Stomach (tissue), 9 donors: ENCODE results near the gene KDM2A. TPM values are rescaled to one million over a fixed set of nuclear protein-coding genes. Genes with fewer than 3 reads are reported as not detected.

Experiments
- DNase-seq, 2 donors: peaks; one replicate each; pipeline versions ENCODE4 v3.0.0 to v3.0.0-alpha.2; 2013 to 2019
- H3K27ac ChIP-seq, 5 donors: fragments of 200-600 bp in 4 of 5; sonication (generic) in 4 of 5; one replicate each; pipeline ENCODE4 v1.5.1; 2013 to 2019; ENCODE audit warnings: mild to moderate bottlenecking in 1 of 5, moderate library complexity in 1 of 5
- H3K27me3 ChIP-seq, 3 donors: fragments of 200-600 bp; sonication (generic); one replicate each; pipeline ENCODE4 v1.5.1; 2017 to 2019; ENCODE audit warnings: mixed run types in 1 of 3
- H3K36me3 ChIP-seq, 4 donors: fragments of 200-600 bp; sonication (generic); 1 replicate in 3 of 4; 2 replicates in 1 of 4; pipeline ENCODE4 v1.5.1; 2016 to 2019
- H3K4me1 ChIP-seq, 4 donors: fragments of 200-600 bp; sonication (generic); one replicate each; pipeline ENCODE4 v1.5.1; 2016 to 2019
- H3K4me3 ChIP-seq, 4 donors: fragments of 200-600 bp; sonication (generic) in 3 of 4; one replicate each; pipeline ENCODE4 v1.5.1; 2016 to 2019; ENCODE audit warnings: mild to moderate bottlenecking in 1 of 4
- H3K9me3 ChIP-seq, 4 donors: fragments of 200-600 bp; sonication (generic); one replicate each; pipeline ENCODE4 v1.5.1; 2016 to 2019
- EP300 ChIP-seq: sonication (generic); formaldehyde crosslinking; IDR thresholded peaks from one replicate; pipeline ENCODE4 v1.6.1; 2017; ENCODE audit warnings: antibody characterized with exemption
- POLR2A ChIP-seq, 4 donors: fragments of 450-650 bp; IDR thresholded peaks; one replicate each; pipeline ENCODE4 v1.6.1; 2016; ENCODE audit warnings: antibody characterized with exemption in 4 of 4, control low read depth in 2 of 4, mild to moderate bottlenecking in 1 of 4, moderate library complexity in 1 of 4
- POLR2AphosphoS5 ChIP-seq, 3 donors: sonication (generic); formaldehyde crosslinking; IDR thresholded peaks; one replicate each; pipeline ENCODE4 v1.6.1; 2016; ENCODE audit warnings: antibody characterized with exemption in 3 of 3
- WGBS, 5 donors: extraction: QIAGEN DNeasy Blood & Tissue Kit in 3 of 5; methylation state at CpG; one replicate each; pipeline versions ENCODE4 v1.1.5 to v1.1.7; 2013 to 2018; 5-methylcytosine and 5-hydroxymethylcytosine counted together
- intact Hi-C: fragments of 100-400 bp; cut with DNase I; formaldehyde crosslinking; loops from one replicate; pipeline ENCODE4 v1.15.1; 2023; ENCODE audit warnings: low total_unique reads
- polyA plus RNA-seq, 3 donors: library from polyadenylated mRNA; stranded (reverse); fragments of 200-250 nt; gene quantifications; one replicate each; pipeline ENCODE4 v1.2.3, GENCODE V29; 2013
- total RNA-seq, 5 donors: library from RNA; depleted of rRNA; stranded (reverse); fragments of >200 nt; gene quantifications; one replicate each; pipeline versions ENCODE4 v1.1.0 to v1.2.3, GENCODE V29; 2014 to 2016
- TF ChIP-seq, protein P1 (sequence below), 7 experiments: fragments of 450-650 bp in 4 of 7; fragments of 200-600 bp in 3 of 7; sonication (generic) in 3 of 7; IDR thresholded peaks; one replicate each; pipeline ENCODE4 v1.5.1; 2016 to 2019; ENCODE audit warnings: antibody characterized with exemption in 7 of 7, control low read depth in 2 of 7, mild to moderate bottlenecking in 1 of 7
- donor health status: healthy with polysubstance abuse.
- donor health status: Bipolar disorder and iron deficiency.
- donor health status: healthy.

The KDM2A gene
- total and polyA plus RNA-seq, 8 donors: 15.4 to 125 (median 70.3) TPM

DNA sequence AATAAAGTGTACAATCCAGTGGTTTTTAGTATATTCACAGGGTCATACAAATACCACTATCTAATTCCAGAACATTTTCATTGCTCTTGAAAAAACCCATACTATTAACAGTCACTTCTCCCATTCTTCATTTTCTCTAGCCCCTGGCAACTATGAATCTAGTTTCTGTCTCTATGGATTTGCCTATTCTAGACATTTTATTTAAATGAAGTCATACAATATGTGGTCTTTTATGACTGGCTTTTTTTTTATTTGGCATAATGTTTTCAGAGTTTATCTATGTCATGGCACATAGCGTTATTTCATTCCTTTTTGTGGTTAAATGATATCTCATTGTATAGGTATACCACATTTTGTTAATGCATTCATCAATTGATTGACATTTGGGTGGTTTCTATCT, 59.4 kb downstream of the KDM2A start:
- H3K4me3 ChIP-seq: no peak overlapping the region
- TF ChIP-seq, protein P1, sequence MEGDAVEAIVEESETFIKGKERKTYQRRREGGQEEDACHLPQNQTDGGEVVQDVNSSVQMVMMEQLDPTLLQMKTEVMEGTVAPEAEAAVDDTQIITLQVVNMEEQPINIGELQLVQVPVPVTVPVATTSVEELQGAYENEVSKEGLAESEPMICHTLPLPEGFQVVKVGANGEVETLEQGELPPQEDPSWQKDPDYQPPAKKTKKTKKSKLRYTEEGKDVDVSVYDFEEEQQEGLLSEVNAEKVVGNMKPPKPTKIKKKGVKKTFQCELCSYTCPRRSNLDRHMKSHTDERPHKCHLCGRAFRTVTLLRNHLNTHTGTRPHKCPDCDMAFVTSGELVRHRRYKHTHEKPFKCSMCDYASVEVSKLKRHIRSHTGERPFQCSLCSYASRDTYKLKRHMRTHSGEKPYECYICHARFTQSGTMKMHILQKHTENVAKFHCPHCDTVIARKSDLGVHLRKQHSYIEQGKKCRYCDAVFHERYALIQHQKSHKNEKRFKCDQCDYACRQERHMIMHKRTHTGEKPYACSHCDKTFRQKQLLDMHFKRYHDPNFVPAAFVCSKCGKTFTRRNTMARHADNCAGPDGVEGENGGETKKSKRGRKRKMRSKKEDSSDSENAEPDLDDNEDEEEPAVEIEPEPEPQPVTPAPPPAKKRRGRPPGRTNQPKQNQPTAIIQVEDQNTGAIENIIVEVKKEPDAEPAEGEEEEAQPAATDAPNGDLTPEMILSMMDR (IDR thresholded peaks at IDR 0.05): no peak
- no peak for TF ChIP-seq POLR2AphosphoS5 (IDR thresholded peaks at IDR 0.05)
- no peak for TF ChIP-seq EP300
- no peak for TF ChIP-seq POLR2A (IDR thresholded peaks at IDR 0.05)
- no peaks in the 10 kb centered on the region for H3K27me3 ChIP-seq
- 50 to 67% (median 57%) methylated on average over 1 of the region's 1 CpG for WGBS, 5 donors
- H3K36me3 ChIP-seq: peaks cover 18 to 47% (median 39%) of the 10 kb centered on the region in 4 donors
- no peak for DNase-seq
- peaks cover 0 to 30% (median 14%) of the 10 kb centered on the region in 4 donors for H3K4me1 ChIP-seq
- H3K9me3 ChIP-seq: no peaks in the 10 kb centered on the region
- intact Hi-C loops: no loop called here
- no peak overlapping the region for H3K27ac ChIP-seq

DNA sequence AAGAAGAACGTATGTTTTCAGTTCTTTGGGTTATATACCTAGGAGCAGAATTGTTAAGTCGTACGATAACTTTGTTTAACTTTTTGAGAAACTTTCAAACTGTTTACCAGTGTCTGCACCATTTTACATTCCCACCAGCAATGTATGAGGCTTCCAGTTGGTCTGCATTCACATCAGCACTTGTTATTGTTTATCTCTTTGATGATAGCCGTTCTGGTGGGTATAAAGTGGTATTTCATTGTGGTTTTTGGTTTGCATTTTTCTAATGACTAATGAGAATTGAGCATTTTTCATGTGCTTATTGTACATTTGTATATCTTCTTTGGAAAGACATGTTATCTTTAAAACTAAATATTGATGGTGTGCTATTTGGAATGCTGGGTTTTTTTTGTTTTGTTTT, 59.8 kb downstream of the KDM2A start:
- H3K27me3 ChIP-seq: no peaks in the 10 kb centered on the region
- WGBS, 5 donors: 66 to 76% (median 68%) methylated on average over 4 of the region's 4 CpGs
- no peak overlapping the region for H3K27ac ChIP-seq
- TF ChIP-seq, protein P1 (IDR thresholded peaks at IDR 0.05): no peak
- TF ChIP-seq EP300 (no peak), POLR2AphosphoS5 (IDR thresholded peaks at IDR 0.05) (no peak), POLR2A (IDR thresholded peaks at IDR 0.05) (no peak)
- H3K4me1 ChIP-seq: peaks cover 0 to 30% (median 13%) of the 10 kb centered on the region in 4 donors
- intact Hi-C loops: no loop called here
- DNase-seq: no peak
- H3K36me3 ChIP-seq: peaks cover 20 to 52% (median 44%) of the 10 kb centered on the region in 4 donors
- H3K9me3 ChIP-seq: no peaks in the 10 kb centered on the region
- H3K4me3 ChIP-seq: no peak overlapping the region

DNA sequence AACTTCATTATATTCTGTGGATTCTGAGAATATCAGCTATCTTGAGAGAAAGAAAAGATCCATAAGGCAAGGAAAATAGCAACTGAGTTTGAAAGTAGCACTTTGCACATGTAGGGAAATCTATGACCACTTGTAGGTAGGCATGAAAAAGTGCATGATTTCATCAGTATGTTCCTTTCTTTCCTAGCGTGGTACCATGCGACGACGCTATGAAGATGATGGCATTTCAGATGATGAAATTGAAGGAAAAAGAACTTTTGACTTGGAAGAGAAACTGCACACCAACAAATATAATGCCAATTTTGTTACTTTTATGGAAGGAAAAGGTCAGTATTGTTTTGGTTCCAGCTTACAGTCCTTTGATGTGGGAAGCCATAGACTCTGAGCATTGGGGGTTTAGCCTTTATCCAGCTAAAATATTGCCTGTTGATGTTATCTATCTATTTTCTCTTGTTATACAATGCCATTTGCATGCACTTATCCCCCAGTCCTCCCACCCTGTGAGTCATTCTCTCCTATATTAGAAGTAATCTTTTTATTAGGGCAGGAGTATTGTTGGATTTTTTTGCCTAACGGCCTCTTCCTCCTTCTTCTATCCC, 60.9 kb downstream of the KDM2A start:
- H3K36me3 ChIP-seq: peaks cover 20 to 63% (median 55%) of the 10 kb centered on the region in 4 donors
- no peaks in the 10 kb centered on the region for H3K9me3 ChIP-seq
- H3K4me1 ChIP-seq: peaks cover 0 to 30% (median 11%) of the 10 kb centered on the region in 4 donors
- TF ChIP-seq EP300: no peak
- TF ChIP-seq, protein P1 (IDR thresholded peaks at IDR 0.05): no peak
- no peak for TF ChIP-seq POLR2A (IDR thresholded peaks at IDR 0.05)
- TF ChIP-seq POLR2AphosphoS5 (IDR thresholded peaks at IDR 0.05): no peak
- no peak overlapping the region for H3K4me3 ChIP-seq
- no peaks in the 10 kb centered on the region for H3K27me3 ChIP-seq
- no peak for DNase-seq
- WGBS, 5 donors: 80 to 90% (median 86%) methylated on average over 5 of the region's 5 CpGs
- intact Hi-C loops: no loop called here
- H3K27ac ChIP-seq: no peak overlapping the region

DNA sequence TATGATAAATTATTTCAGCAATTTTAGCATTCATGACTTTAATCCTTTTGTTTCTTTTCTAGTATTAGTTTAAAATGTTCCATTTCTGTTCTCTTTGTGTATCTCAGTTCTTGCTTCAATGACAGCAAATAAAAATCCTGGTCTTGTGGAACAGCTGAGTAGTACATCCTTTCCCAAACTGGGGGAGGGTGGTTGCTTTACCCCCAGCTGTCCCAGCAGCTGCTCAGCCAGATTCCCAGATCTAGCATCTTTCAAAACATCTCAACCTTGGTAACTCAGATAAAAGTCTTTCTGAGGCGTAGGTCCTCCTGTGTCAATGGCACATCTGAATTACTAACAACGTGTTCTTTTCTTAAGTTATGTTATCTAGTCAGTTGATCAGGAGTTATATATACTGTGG, 75.0 kb downstream of the KDM2A start:
- Histone ChIP-seq H3K27me3 (no peaks in the 10 kb centered on the region), H3K9me3 (no peaks in the 10 kb centered on the region), H3K27ac (no peak overlapping the region), H3K36me3 (peaks cover 0 to 73% (median 50%) of the 10 kb centered on the region in 4 donors), H3K4me1 (peaks cover 0 to 18% (median 3%) of the 10 kb centered on the region in 4 donors), H3K4me3 (no peak overlapping the region)
- no peak for DNase-seq
- 87 to 95% (median 92%) methylated on average over 2 of the region's 2 CpGs for WGBS, 5 donors
- TF ChIP-seq EP300 (no peak), POLR2A (IDR thresholded peaks at IDR 0.05) (no peak), POLR2AphosphoS5 (IDR thresholded peaks at IDR 0.05) (no peak)
- TF ChIP-seq, protein P1 (IDR thresholded peaks at IDR 0.05): no peak
- intact Hi-C loops: no loop called here
